Coronary artery (tissue), 2 donors: ENCODE measurements around the gene RIPOR2.
"Not testable (repeated sequence)": the region's sequence is repeated elsewhere in the genome, so short reads cannot be mapped to it uniquely, and the experiment has no call there.

Experiments
- DNase-seq: peaks from one replicate; pipeline ENCODE4 v3.0.0-alpha.2; 2017; ENCODE audit warnings: low spot score
- H3K27ac ChIP-seq, 2 donors: fragments of 200-600 bp; sonication (generic); one replicate each; pipeline ENCODE4 v1.5.1; 2016 to 2019
- H3K4me3 ChIP-seq: fragments of 200-600 bp; sonication (generic); 2 replicates; pipeline ENCODE4 v1.5.1; 2016; ENCODE audit warnings: mild to moderate bottlenecking, moderate library complexity
- TF ChIP-seq, protein P1 (sequence below): fragments of 200-600 bp; sonication (generic); IDR thresholded peaks from one replicate; pipeline ENCODE4 v1.5.1; 2019; ENCODE audit warnings: antibody characterized with exemption

The RIPOR2 gene

DNA sequence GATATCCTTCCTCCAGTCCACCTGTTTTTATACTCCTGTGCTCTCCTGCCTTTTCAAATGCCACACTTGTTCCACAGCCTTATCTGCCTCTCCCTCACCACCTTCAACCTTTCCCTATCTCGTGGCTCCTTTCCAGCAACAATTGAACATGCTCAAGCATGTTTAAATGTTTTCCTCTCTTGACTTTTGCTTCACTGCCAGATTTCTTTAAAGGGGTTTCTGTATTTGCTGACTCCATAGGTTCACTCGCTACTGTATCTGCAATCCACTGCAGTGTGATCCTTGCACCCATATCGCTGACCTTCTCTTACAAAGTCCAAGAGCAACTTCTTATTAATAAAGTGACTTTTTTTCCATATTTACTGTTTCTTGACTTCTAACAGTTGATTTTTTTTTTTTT lies 172.2 kb downstream of the RIPOR2 start:
- no peak overlapping the region for H3K4me3 ChIP-seq
- DNase-seq, result no peak
- no peak overlapping the region for H3K27ac ChIP-seq
- TF ChIP-seq, protein P1, sequence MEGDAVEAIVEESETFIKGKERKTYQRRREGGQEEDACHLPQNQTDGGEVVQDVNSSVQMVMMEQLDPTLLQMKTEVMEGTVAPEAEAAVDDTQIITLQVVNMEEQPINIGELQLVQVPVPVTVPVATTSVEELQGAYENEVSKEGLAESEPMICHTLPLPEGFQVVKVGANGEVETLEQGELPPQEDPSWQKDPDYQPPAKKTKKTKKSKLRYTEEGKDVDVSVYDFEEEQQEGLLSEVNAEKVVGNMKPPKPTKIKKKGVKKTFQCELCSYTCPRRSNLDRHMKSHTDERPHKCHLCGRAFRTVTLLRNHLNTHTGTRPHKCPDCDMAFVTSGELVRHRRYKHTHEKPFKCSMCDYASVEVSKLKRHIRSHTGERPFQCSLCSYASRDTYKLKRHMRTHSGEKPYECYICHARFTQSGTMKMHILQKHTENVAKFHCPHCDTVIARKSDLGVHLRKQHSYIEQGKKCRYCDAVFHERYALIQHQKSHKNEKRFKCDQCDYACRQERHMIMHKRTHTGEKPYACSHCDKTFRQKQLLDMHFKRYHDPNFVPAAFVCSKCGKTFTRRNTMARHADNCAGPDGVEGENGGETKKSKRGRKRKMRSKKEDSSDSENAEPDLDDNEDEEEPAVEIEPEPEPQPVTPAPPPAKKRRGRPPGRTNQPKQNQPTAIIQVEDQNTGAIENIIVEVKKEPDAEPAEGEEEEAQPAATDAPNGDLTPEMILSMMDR, result no peak

DNA sequence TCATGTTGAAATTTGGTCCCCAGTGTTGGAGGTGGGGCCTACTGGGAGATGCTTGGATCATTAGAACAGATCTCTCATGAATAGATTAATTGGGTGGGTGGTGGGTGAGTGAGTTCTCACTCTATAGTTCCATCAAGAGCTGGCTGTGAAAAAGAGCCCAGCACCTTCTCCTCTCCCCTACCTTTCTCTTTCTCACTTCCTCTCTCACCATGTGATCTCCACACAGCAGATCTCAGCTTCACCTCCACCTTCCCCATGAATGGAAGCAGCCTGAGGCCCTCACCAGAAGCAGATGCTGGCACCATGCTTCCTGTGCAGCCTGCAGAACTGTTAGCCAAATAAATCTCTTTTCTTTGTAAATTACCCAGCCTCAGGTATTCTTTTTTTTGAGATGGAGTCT lies 173.9 kb downstream of the RIPOR2 start:
- H3K4me3 ChIP-seq, result no peak overlapping the region
- TF ChIP-seq, protein P1, result no peak
- no peak overlapping the region for H3K27ac ChIP-seq
- no peak for DNase-seq

DNA sequence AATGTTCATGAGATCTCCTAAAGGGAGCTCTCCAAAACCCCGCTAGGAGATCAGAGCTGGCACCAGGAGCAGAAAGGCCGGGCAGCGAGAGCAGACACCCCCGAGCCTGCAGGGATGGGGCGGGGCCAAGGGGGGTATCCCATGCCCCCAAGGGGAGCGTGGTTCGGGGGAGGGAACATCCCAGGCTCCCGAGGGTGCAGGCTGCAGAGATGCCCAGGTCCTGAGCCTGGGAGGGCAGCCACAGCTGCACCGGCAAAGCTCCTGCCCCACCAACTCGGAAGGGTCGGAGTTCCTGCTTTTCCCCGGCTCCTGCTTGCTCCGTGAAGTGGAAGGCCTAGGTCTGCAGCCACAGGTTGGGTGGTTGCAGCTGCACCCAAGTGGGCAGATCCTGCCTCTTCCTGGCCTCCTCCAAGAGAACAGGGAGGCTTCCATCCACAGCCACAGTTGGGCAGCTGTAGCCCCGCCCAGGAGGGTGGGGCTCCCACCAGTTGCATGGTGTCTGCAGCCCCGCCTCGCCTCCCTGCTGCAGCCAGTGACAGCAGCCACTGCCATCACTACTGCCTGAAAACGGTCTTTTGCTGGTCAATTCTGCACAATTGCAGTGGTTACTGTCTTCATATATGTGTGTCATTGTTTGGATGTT lies 174.4 kb downstream of the RIPOR2 start:
- Histone ChIP-seq H3K4me3 (no peak overlapping the region), H3K27ac (no peak overlapping the region)
- TF ChIP-seq, protein P1, result no peak
- no peak for DNase-seq

DNA sequence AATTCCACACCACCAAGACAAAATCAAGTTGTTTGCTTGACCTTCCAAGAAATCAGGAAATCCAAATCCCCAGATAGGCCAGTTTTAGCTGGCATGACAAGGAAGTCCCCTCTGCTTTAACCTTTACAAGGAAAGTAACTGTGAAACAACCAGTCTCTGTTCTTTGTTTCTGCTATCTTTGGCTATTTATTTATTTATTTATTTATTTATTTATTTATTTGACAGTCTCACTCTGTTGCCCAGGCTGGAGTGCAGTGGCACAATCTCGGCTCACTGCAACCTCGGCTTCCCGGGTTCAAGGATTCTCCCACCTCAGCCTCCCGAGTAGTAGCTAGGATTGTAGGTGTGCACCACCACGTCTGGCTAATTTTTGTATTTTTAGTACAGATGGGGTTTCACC lies 175.6 kb downstream of the RIPOR2 start:
- TF ChIP-seq, protein P1, result no peak
- DNase-seq, result no peak
- H3K4me3 ChIP-seq, result no peak overlapping the region
- H3K27ac ChIP-seq, result no peak overlapping the region

DNA sequence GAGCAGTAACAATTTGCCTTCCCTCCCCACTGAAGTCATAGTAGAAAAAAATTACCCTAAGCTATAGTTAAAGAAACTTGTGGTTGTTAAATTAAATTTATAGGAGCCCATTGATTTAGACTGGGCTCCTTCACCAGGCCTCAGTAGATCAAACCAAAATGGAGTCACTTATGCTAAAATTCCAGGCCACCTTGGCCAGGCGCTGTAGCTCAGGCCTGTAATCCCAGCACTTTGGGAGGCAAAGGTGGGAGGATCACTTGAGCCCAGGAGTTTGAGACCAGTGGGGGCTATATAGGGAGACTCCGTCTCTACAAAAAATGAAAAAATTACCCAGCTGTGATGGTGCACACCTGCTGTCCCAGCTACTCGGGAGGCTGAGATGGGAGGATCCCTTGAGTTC lies 176.0 kb downstream of the RIPOR2 start:
- no peak for DNase-seq
- TF ChIP-seq, protein P1, result no peak
- no peak overlapping the region for H3K27ac ChIP-seq
- H3K4me3 ChIP-seq, result no peak overlapping the region

DNA sequence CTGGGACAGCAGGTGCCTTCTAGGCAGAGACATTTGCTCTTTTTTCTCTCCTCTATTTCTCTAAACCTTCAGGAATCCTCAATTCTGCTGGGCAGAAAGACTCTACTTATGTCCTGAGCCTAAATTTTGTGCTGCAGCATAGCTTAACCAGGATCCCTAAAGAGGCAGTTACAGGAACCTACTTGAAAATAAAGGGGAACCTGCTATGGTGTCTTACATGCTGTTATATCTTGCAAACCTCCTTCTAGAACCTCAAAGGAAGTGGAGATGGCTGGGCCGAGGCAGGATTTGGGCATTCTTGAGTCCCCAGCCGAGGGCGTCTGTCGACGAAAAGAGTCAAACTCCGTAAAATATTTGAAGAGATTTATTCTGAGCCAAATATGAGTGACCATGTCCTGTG lies 178.1 kb downstream of the RIPOR2 start:
- TF ChIP-seq, protein P1, result no peak
- no peak overlapping the region for H3K4me3 ChIP-seq
- no peak for DNase-seq
- no peak overlapping the region for H3K27ac ChIP-seq

DNA sequence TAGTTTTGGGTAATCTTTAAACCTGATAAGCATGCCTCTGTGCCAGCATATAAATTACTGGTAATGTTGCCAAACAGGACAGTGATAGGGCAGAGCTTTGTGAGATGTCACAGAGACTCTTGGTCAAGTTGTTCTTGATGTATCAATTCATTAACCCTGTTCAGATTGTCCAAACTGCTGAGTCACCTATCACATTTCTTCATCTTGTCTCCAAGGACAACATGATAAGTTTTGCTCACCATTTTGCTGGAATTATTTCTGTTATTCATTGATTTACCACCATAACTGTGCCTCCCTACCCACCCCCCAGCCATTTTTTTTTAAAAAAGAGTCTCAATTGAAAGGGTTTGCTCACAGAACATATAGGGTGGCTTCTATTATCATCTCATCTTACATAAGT lies 180.5 kb downstream of the RIPOR2 start:
- no peak for DNase-seq
- Histone ChIP-seq H3K4me3 (no peak overlapping the region), H3K27ac (no peak overlapping the region)
- TF ChIP-seq, protein P1, result no peak

DNA sequence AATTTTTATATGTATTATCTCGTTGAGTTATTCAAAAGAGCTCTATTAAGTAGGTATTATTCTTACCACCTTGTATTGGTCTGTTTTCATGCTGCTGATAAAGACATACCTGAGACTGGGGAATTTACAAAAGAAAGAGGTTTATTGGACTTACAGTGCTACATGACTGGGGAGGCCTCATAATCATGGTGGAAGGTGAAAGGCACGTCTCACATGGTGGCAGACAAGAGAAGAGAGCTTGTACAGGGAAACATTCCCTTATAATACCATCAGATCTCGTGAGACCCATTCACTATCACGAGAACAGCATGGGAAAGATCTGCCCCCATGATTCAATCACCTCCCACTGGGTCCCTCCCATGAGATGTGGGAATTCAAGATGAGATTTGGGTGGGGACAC lies 181.4 kb downstream of the RIPOR2 start:
- not testable (repeated sequence) for DNase-seq, H3K27ac ChIP-seq, H3K4me3 ChIP-seq
